Measurements from ENCODE around the gene SLAMF9.

DNA sequence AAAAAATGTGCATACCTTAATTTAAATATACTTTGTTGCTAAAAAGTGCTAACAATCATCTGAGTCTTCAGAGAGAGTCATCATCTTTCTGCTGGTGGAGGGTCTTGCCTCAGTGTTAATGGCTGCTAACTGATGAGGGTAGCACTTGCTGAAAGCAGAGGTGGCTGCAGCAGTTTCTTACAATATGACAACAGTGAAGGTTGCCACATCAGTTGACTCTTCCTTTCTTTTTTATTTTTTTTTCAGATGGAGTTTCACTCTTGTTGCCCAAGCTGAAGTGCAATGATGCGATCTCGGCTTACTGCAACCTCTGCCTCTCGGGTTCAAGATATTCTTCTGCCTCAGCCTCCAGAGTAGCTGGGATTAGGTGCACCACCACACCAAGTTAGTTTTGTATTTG is 51.5 kb downstream of the SLAMF9 start:
- TF ChIP-seq GATA2 (IDR thresholded peaks at IDR 0.05; ENCODE audit: low read depth, low read length) (no peak), GATA3 (IDR thresholded peaks at IDR 0.05; ENCODE audit: low read depth, low read length) (no peak)
